Stimulated activated naive CD8-positive, alpha-beta T cell treated with anti-CD3 and anti-CD28 coated beads, Interleukin-15, Interleukin-2, amounts not matched to agents 100 ng/mL and 50 ng/mL, for 24 hours (primary cell): ENCODE measurements around the gene GSS.

Experiments
- H3K27ac Mint-ChIP-seq: one replicate; pipeline ENCODE4 v1.8.0; 2021; ENCODE audit warnings: mild to moderate bottlenecking, mixed read lengths
- H3K27me3 Mint-ChIP-seq: one replicate; pipeline ENCODE4 v1.8.0; 2021; ENCODE audit warnings: mixed read lengths
- H3K36me3 Mint-ChIP-seq: one replicate; pipeline ENCODE4 v1.8.0; 2021; ENCODE audit warnings: low read depth, mixed read lengths
- H3K4me1 Mint-ChIP-seq: one replicate; pipeline ENCODE4 v1.8.0; 2021; ENCODE audit warnings: low read depth, mixed read lengths
- H3K4me3 Mint-ChIP-seq: one replicate; pipeline ENCODE4 v1.8.0; 2021; ENCODE audit warnings: mild to moderate bottlenecking, mixed read lengths
- H3K9me3 Mint-ChIP-seq: one replicate; pipeline ENCODE4 v1.8.0; 2021; ENCODE audit warnings: mixed read lengths

Gene GSS

DNA sequence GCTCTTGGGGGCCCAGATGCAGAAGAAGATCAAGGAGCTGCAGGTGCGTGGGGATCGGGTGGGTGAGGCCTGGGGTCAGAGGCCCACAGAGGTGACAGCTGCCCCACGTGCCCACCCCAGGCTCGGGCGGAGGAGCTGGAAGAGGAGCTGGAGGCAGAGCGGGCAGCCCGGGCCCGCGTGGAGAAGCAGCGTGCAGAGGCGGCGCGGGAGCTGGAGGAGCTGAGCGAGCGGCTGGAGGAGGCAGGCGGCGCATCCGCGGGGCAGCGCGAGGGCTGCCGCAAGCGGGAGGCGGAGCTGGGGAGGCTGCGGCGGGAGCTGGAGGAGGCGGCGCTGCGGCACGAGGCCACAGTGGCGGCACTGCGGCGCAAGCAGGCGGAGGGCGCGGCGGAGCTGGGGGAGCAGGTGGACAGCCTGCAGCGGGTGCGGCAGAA, 41.5 kb upstream of the GSS start:
- Mint-ChIP-seq H3K9me3 (no peaks in the 10 kb centered on the region), H3K4me1 (no peaks in the 10 kb centered on the region), H3K27ac (no peak overlapping the region), H3K27me3 (no peaks in the 10 kb centered on the region), H3K36me3 (peaks cover 34% of the 10 kb centered on the region), H3K4me3 (no peak overlapping the region)

- Mint-ChIP-seq H3K27ac (no peak overlapping the region), H3K4me3 (no peak overlapping the region), H3K4me1 (no peaks in the 10 kb centered on the region), H3K27me3 (no peaks in the 10 kb centered on the region), H3K9me3 (no peaks in the 10 kb centered on the region), H3K36me3 (peaks cover 34% of the 10 kb centered on the region)
Measured at GRCh38 chr20:34996243-34997028, 40.8 kb upstream of the GSS start.

GRCh38 chr20:34995696-34996095, 40.1 kb upstream of the GSS start:
- Mint-ChIP-seq H3K9me3 (no peaks in the 10 kb centered on the region), H3K4me3 (no peak overlapping the region), H3K27ac (no peak overlapping the region), H3K4me1 (no peaks in the 10 kb centered on the region), H3K27me3 (no peaks in the 10 kb centered on the region), H3K36me3 (peaks cover 28% of the 10 kb centered on the region)

- no peak overlapping the region for H3K4me3 Mint-ChIP-seq
- H3K4me1 Mint-ChIP-seq = no peaks in the 10 kb centered on the region
- H3K27me3 Mint-ChIP-seq = no peaks in the 10 kb centered on the region
- H3K36me3 Mint-ChIP-seq = peaks cover 27% of the 10 kb centered on the region
- no peaks in the 10 kb centered on the region for H3K9me3 Mint-ChIP-seq
- no peak overlapping the region for H3K27ac Mint-ChIP-seq
Measured at GRCh38 chr20:34995192-34995591, 39.6 kb upstream of the GSS start.

DNA sequence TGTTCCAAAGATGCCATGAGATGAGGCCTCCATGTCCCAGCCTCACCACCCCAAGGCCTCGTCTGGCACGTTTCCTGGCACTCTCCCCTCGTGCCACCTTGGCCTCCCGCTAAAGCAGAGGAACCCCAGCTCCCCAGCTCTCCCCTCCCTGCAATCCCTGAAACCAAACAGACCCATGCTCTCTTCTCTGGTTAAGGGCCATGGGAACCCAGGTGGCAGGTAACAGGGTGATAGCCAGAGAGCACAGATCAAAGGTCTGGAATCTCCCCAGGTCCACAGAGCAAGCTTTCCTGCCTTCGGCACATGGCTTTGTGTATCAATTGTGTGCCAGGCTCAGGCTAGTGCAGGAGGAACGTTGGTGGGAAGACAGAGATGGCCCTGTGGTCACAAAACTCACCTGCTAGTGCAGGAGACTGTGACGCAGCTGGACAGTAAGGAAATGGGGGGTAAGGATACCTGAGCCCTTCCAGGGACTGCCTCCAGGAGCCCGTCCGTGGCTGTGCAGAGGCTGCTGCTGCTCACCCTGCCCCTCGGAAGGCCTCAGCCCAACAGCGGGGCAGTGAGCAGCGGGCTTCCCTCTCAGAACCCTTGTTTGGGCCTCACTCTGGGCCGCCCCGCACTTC, 39.0 kb upstream of the GSS start:
- Mint-ChIP-seq H3K4me1 (no peaks in the 10 kb centered on the region), H3K9me3 (no peaks in the 10 kb centered on the region), H3K4me3 (no peak overlapping the region), H3K27me3 (no peaks in the 10 kb centered on the region), H3K27ac (no peak overlapping the region), H3K36me3 (peaks cover 27% of the 10 kb centered on the region)

DNA sequence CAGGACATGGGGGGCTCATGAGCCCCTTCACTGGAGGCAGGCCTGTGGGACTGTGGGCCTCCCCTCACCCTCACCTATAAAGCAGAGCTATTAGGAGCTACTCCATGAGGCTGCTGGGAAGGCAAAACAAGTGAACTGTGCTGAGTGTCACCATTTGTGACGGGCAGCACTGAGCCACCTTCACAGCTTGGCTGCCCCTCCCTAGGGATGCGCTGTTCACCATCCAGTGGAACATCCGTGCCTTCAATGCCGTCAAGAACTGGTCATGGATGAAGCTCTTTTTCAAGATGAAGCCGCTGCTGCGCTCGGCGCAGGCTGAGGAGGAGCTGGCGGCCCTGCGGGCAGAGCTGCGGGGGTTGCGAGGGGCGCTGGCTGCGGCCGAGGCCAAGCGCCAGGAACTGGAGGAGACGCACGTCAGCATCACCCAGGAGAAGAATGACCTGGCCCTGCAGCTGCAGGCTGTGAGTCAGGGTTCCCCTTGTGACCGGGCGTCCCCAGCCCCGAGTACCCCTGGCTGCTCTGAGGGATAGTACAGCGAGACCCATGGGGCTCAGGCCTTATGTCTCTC, 38.4 kb upstream of the GSS start:
- H3K36me3 Mint-ChIP-seq = peaks cover 22% of the 10 kb centered on the region
- H3K4me1 Mint-ChIP-seq = no peaks in the 10 kb centered on the region
- no peaks in the 10 kb centered on the region for H3K27me3 Mint-ChIP-seq
- no peak overlapping the region for H3K27ac Mint-ChIP-seq
- no peaks in the 10 kb centered on the region for H3K9me3 Mint-ChIP-seq
- no peak overlapping the region for H3K4me3 Mint-ChIP-seq

- Mint-ChIP-seq H3K4me1 (no peaks in the 10 kb centered on the region), H3K9me3 (no peaks in the 10 kb centered on the region), H3K27me3 (no peaks in the 10 kb centered on the region), H3K27ac (no peak overlapping the region), H3K4me3 (no peak overlapping the region), H3K36me3 (peaks cover 11% of the 10 kb centered on the region)
Measured at GRCh38 chr20:34992751-34993417, 37.3 kb upstream of the GSS start.

DNA sequence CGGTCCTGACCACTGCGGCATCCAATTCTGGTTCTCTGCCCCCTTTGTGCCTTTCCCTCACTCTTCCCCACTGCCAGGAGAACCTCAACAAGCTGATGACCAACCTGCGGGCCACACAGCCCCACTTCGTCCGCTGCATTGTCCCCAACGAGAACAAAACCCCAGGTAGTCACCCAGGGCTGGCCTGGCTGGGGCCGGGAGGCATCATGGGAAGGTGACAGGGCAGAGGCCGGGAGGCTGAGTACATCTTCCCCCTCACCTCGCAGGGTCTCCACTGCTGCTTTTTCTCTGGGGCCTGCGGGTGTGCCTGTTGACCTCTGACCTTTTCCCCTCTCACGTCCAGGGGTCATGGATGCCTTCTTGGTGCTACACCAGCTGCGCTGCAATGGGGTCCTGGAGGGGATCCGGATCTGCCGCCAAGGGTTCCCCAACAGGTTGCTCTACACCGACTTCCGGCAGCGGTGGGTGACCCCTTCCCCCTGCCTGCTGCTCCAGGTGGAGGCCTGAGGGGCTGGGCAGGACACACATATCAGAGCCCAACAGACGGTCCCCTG, 35.1 kb upstream of the GSS start:
- H3K4me3 Mint-ChIP-seq = no peak overlapping the region
- no peaks in the 10 kb centered on the region for H3K4me1 Mint-ChIP-seq
- H3K9me3 Mint-ChIP-seq = no peaks in the 10 kb centered on the region
- H3K36me3 Mint-ChIP-seq = peaks cover 3% of the 10 kb centered on the region
- H3K27ac Mint-ChIP-seq = no peak overlapping the region
- H3K27me3 Mint-ChIP-seq = no peaks in the 10 kb centered on the region

DNA sequence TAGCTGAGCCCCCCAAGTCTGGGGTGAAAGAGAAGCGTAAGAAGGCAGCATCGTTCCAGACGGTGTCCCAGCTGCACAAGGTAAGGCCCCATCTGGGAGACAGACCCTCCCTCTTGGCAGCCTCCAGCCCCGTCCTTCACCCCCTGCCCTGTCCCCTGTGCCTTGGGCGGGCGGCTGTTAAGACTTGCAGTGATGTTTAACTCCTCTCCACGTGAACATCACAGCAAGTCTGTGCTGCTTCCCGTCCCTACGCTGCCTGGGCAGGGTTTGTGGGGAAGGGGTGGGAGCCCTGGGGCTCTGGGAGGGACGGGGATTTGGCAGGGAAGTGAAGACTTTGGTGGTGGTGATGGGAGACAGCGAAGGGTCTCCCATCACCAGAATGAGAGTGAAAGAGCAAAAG, 34.6 kb upstream of the GSS start:
- Mint-ChIP-seq H3K36me3 (peaks cover 3% of the 10 kb centered on the region), H3K27ac (no peak overlapping the region), H3K27me3 (no peaks in the 10 kb centered on the region), H3K9me3 (no peaks in the 10 kb centered on the region), H3K4me1 (no peaks in the 10 kb centered on the region), H3K4me3 (no peak overlapping the region)

GRCh38 chr20:34989670-34990069, 34.1 kb upstream of the GSS start:
- no peaks in the 10 kb centered on the region for H3K27me3 Mint-ChIP-seq
- no peaks in the 10 kb centered on the region for H3K4me1 Mint-ChIP-seq
- no peak overlapping the region for H3K27ac Mint-ChIP-seq
- no peak overlapping the region for H3K4me3 Mint-ChIP-seq
- no peaks in the 10 kb centered on the region for H3K9me3 Mint-ChIP-seq
- peaks cover 2% of the 10 kb centered on the region for H3K36me3 Mint-ChIP-seq

GRCh38 chr20:34989118-34989517, 33.5 kb upstream of the GSS start:
- no peaks in the 10 kb centered on the region for H3K4me1 Mint-ChIP-seq
- H3K36me3 Mint-ChIP-seq = no peaks in the 10 kb centered on the region
- H3K4me3 Mint-ChIP-seq = no peak overlapping the region
- H3K27me3 Mint-ChIP-seq = no peaks in the 10 kb centered on the region
- no peak overlapping the region for H3K27ac Mint-ChIP-seq
- no peaks in the 10 kb centered on the region for H3K9me3 Mint-ChIP-seq

DNA sequence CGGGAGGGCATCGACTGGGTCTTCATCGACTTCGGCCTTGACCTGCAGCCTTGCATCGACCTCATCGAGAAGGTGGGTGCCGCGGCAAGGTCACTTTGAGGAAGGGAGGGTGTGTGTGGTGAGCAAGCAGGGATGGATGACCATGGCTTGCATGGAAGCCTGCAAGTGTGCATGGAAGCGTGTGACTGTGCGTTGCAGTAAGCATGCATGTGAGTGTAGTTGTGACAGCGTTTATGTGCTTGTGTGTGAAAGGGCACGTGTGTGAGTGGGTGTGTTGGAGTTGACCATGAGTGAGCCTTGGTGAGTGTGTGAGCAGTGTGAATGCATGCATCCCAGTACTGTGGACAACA, 32.6 kb upstream of the GSS start:
- no peaks in the 10 kb centered on the region for H3K36me3 Mint-ChIP-seq
- H3K9me3 Mint-ChIP-seq = no peaks in the 10 kb centered on the region
- H3K27ac Mint-ChIP-seq = no peak overlapping the region
- H3K4me3 Mint-ChIP-seq = no peak overlapping the region
- no peaks in the 10 kb centered on the region for H3K4me1 Mint-ChIP-seq
- peaks cover 2% of the 10 kb centered on the region for H3K27me3 Mint-ChIP-seq

DNA sequence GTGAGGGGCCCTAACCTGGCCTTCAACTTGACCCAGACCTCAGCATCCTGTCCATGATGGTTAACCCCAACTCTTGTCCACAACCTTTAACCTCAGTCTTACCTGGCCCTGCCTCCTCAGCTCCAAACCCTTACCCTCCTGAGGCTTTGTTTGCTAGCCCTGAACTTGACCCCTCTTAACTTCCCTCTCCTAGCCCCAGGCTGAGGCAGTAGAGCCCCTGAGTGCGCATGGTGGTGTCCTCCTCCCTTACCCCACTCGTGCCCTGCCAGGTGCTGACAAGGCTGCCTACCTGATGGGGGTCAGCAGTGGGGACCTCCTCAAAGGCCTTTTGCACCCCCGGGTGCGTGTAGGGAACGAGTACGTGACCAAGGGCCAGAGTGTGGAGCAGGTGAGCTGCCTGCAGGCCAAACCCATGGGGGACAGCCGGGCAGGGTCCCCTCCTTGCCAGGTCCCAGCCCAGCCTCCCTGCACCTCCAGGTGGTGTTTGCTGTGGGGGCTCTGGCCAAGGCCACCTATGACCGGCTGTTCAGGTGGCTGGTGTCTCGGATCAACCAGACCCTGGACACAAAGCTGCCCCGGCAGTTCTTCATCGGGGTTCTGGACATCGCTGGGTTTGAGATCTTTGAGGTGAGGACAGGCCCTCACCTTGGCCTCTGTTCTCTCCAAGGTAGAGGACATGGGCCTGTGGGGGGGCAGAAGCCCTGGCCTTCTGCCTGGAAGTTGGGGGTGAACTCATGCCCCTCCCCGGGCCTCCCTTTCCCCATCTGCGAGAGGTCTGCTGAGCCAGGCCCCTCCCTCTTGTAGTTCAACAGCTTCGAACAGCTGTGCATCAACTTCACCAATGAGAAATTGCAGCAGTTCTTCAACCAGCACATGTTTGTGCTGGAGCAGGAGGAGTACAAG, 31.9 kb upstream of the GSS start:
- Mint-ChIP-seq H3K4me3 (no peak overlapping the region), H3K4me1 (no peaks in the 10 kb centered on the region), H3K36me3 (no peaks in the 10 kb centered on the region), H3K9me3 (no peaks in the 10 kb centered on the region), H3K27me3 (peaks cover 4% of the 10 kb centered on the region), H3K27ac (no peak overlapping the region)
